CD4-positive, alpha-beta T cell treated with Interferon alpha-2 for 1 hour (primary cell): Measurements from ENCODE around the gene GRP.
"Not testable (repeated sequence)": the region's sequence is repeated elsewhere in the genome, so short reads cannot be mapped to it uniquely, and the experiment has no call there.

Experiments used
- DNase-seq, 2 donors: peaks; one replicate each; pipeline ENCODE4 v3.0.0-alpha.2; 2020 to 2022

The GRP gene

GRCh38 chr18:59229701-59230443 is 9.9 kb downstream of the GRP start:
- no peak for DNase-seq

- DNase-seq: no peak
These were observed 11.2 kb downstream of the GRP start for GRCh38 chr18:59231114-59231513.

GRCh38 chr18:59231877-59232276 is 11.9 kb downstream of the GRP start:
- DNase-seq: no peak

GRCh38 chr18:59232309-59233016 is 12.5 kb downstream of the GRP start:
- no peak for DNase-seq

- no peak for DNase-seq
These were observed 13.1 kb downstream of the GRP start for GRCh38 chr18:59233017-59233410.

- no peak for DNase-seq
These were observed 18.4 kb downstream of the GRP start for GRCh38 chr18:59238385-59238784.

GRCh38 chr18:59239642-59240041 is 19.7 kb downstream of the GRP start:
- DNase-seq: no peak

- no peak for DNase-seq
These were observed 22.9 kb downstream of the GRP start for GRCh38 chr18:59242906-59243305.

- DNase-seq: no peak
These were observed 26.8 kb downstream of the GRP start for GRCh38 chr18:59246796-59247195.

GRCh38 chr18:59249199-59249774 is 29.3 kb downstream of the GRP start:
- peak in 1 of 2 donors; percentile 8 for DNase-seq

GRCh38 chr18:59255491-59255890 is 35.5 kb downstream of the GRP start:
- DNase-seq: not testable (repeated sequence)

GRCh38 chr18:59261842-59262241 is 41.9 kb downstream of the GRP start:
- DNase-seq: not testable (repeated sequence)

GRCh38 chr18:59262243-59262642 is 42.3 kb downstream of the GRP start:
- not testable (repeated sequence) for DNase-seq

- no peak for DNase-seq
These were observed 43.7 kb downstream of the GRP start for GRCh38 chr18:59263661-59264060.

- DNase-seq: no peak
These were observed 44.2 kb downstream of the GRP start for GRCh38 chr18:59264121-59264571.

- no peak for DNase-seq
These were observed 44.8 kb downstream of the GRP start for GRCh38 chr18:59264651-59265245.

- peak in 1 of 2 donors; percentile 9 for DNase-seq
These were observed 45.5 kb downstream of the GRP start for GRCh38 chr18:59265246-59265973.

GRCh38 chr18:59265974-59266369 is 46.0 kb downstream of the GRP start:
- DNase-seq: no peak

- DNase-seq: no peak
These were observed 46.5 kb downstream of the GRP start for GRCh38 chr18:59266459-59266858.

GRCh38 chr18:59266886-59267502 is 47.0 kb downstream of the GRP start:
- no peak for DNase-seq

- no peak for DNase-seq
These were observed 47.7 kb downstream of the GRP start for GRCh38 chr18:59267503-59268126.
